Measurements from ENCODE around the gene IFITM2. TPM values are rescaled to one million over a fixed set of nuclear protein-coding genes. Genes with fewer than 3 reads are reported as not detected.

Gene IFITM2
- total and polyA plus RNA-seq, 2 of the 13 experiments (the other 11 are each of a cell fraction or from before 2014, with no cell fraction given): 13.8 to 267 TPM

DNA sequence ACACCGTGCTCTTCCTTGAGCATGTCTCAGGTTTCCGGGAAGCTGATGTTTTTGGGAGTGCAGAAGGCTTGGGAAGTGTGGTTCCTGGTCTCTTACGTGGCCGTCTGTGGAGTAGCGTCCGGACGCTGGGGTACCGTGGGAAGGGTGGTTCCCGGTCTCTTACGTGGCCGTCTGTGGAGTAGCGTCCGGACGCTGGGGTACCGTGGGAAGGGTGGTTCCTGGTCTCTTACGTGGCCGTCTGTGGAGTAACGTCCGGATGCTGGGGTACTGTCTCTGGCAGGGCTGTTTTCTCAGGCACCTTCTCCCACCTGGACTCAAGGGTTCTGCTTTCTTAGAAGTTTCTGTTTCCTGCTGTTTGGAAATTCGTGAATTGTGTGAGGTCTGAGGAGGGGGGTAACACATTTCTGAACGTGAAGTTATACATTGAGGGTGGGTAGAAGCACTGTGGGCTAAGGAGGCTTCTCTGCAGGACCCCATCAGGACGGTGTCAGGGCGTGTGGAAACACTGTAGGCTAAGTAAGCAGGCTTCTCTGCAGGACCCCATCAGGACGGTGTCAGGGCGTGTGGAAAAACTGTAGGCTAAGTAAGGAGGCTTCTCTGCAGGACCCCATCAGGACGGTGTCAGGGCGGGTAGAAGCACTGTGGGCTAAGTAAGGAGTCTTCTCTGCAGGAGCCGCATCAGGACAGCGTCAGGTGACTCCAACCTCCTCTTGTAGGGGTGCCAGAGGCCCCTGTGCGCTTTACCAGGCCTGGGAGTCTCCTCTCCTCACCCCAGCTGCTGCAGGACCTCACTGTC is 18.4 kb downstream of the IFITM2 start:
- no peak; the same call in 2 of the 3 replicates for ATAC-seq
- Histone ChIP-seq H3K36me3 (replicated peaks in 1 of 2; ENCODE audit: control insufficient read depth in 1 of 2, insufficient read depth in 2 of 2, low read length in 2 of 2) (no peaks in the 10 kb centered on the region), H3K4me1 (ENCODE audit: insufficient read depth, low read length) (peaks cover 67% of the 10 kb centered on the region), H2AFZ (ENCODE audit: low read length) (no peak overlapping the region), H4K20me1 (ENCODE audit: insufficient read depth, low read length) (no peaks in the 10 kb centered on the region), H3K79me2 (ENCODE audit: insufficient read depth, low read length) (no peaks in the 10 kb centered on the region), H3K9ac (ENCODE audit: insufficient read depth, low read depth, low read length) (peak overlapping the region; percentile 36; the same call in 1 of the 2 replicates), H3K4me2 (ENCODE audit: low read depth, low read length) (peak overlapping the region; percentile 90; the same call in 1 of the 2 replicates), H3K4me3 (replicated peaks in 1 of 3; ENCODE audit: insufficient read depth in 1 of 3, low read depth in 2 of 3, low read length in 3 of 3) (no peak overlapping the region), H3K9me3 (ENCODE audit: low read length) (no peaks in the 10 kb centered on the region), H3K27me3 (ENCODE audit: control insufficient read depth in 1 of 2, insufficient read depth in 2 of 2, low read length in 2 of 2) (no peaks in the 10 kb centered on the region), H3K27ac (ENCODE audit: extremely low read length, insufficient read depth, low read length) (peak overlapping the region; percentile 49)
- FAIRE-seq: no peak
- CTCF ChIA-PET (ENCODE audit: low intra/inter-chr PET ratio, low total read pairs): no interaction called here
- 92% methylated on average over 29 of the region's 30 CpGs for WGBS (ENCODE audit: low lambda C conversion rate)
- TF ChIP-seq, protein P1, sequence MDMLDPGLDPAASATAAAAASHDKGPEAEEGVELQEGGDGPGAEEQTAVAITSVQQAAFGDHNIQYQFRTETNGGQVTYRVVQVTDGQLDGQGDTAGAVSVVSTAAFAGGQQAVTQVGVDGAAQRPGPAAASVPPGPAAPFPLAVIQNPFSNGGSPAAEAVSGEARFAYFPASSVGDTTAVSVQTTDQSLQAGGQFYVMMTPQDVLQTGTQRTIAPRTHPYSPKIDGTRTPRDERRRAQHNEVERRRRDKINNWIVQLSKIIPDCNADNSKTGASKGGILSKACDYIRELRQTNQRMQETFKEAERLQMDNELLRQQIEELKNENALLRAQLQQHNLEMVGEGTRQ (IDR thresholded peaks at IDR 0.05; ENCODE audit: low read depth, low read length): no peak
- TF ChIP-seq, protein P1 (CRISPR knock-in tag; IDR thresholded peaks at IDR 0.05; ENCODE audit: borderline replicate concordance): no peak
- TF ChIP-seq FOSL2 (CRISPR knock-in tag; IDR thresholded peaks at IDR 0.05) (no peak), GATA4 (IDR thresholded peaks at IDR 0.05; ENCODE audit: borderline replicate concordance, low read depth) (no peak), SMARCE1 (IDR thresholded peaks at IDR 0.05; ENCODE audit: borderline replicate concordance) (no peak), PITX1 (CRISPR knock-in tag; IDR thresholded peaks at IDR 0.05) (no peak)
- TF ChIP-seq, protein P2, sequence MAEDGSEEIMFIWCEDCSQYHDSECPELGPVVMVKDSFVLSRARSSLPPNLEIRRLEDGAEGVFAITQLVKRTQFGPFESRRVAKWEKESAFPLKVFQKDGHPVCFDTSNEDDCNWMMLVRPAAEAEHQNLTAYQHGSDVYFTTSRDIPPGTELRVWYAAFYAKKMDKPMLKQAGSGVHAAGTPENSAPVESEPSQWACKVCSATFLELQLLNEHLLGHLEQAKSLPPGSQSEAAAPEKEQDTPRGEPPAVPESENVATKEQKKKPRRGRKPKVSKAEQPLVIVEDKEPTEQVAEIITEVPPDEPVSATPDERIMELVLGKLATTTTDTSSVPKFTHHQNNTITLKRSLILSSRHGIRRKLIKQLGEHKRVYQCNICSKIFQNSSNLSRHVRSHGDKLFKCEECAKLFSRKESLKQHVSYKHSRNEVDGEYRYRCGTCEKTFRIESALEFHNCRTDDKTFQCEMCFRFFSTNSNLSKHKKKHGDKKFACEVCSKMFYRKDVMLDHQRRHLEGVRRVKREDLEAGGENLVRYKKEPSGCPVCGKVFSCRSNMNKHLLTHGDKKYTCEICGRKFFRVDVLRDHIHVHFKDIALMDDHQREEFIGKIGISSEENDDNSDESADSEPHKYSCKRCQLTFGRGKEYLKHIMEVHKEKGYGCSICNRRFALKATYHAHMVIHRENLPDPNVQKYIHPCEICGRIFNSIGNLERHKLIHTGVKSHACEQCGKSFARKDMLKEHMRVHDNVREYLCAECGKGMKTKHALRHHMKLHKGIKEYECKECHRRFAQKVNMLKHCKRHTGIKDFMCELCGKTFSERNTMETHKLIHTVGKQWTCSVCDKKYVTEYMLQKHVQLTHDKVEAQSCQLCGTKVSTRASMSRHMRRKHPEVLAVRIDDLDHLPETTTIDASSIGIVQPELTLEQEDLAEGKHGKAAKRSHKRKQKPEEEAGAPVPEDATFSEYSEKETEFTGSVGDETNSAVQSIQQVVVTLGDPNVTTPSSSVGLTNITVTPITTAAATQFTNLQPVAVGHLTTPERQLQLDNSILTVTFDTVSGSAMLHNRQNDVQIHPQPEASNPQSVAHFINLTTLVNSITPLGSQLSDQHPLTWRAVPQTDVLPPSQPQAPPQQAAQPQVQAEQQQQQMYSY (CRISPR knock-in tag; IDR thresholded peaks at IDR 0.05): no peak
- no TSS peak for BruUV-seq (replicated peaks)
- intact Hi-C loops (cut with micrococcal nuclease; ENCODE audit: unreplicated experiment): no loop called here
- DNase-seq (ENCODE audit: low spot score): no peak
- in situ Hi-C loops (cut with HindIII; ENCODE audit: extremely low pct_ligation_motif_present, low pct_unique_long_range_greater_than_20kb): no loop called here
- POLR2A ChIA-PET: interaction anchor here (0.6 to 6.1 kb wide), 3 partner anchors 12 to 125 kb away, joined by 3 to 85 read pairs (median 4); partner anchors contain the start of gene IFITM1

Data from HepG2 (cell line).